Hepatocyte (in vitro differentiated cells): ENCODE results near the gene NR1H4. TPM values are rescaled to one million over a fixed set of nuclear protein-coding genes. Genes with fewer than 3 reads are reported as not detected.

Experiments
- DNase-seq: peaks from one replicate; pipeline ENCODE4 v3.0.0-alpha.2; 2016; ENCODE audit warnings: low spot score
- H2AFZ ChIP-seq: fragments of 200-600 bp; sonication (generic); 2 replicates; pipeline ENCODE4 v1.6.0; 2016; ENCODE audit warnings: antibody characterized with exemption, mild to moderate bottlenecking
- H3K27ac ChIP-seq: fragments of 200-600 bp; sonication (generic); 2 replicates; pipeline ENCODE4 v1.5.1; 2016; ENCODE audit warnings: mild to moderate bottlenecking
- H3K27me3 ChIP-seq: fragments of 200-600 bp; sonication (generic); 2 replicates; pipeline ENCODE4 v1.6.1; 2016
- H3K36me3 ChIP-seq: fragments of 200-600 bp; sonication (generic); replicated peaks from 2 replicates; pipeline ENCODE4 v1.5.1; 2016; ENCODE audit warnings: low read depth; ENCODE audit not compliant: insufficient read depth
- H3K4me1 ChIP-seq: fragments of 200-600 bp; sonication (generic); 2 replicates; pipeline ENCODE4 v1.5.1; 2016; ENCODE audit warnings: mild to moderate bottlenecking, moderate library complexity; ENCODE audit not compliant: insufficient read depth
- H3K4me2 ChIP-seq: fragments of 200-600 bp; sonication (generic); 2 replicates; pipeline ENCODE4 v1.6.0; 2016
- H3K4me3 ChIP-seq: fragments of 200-600 bp; sonication (generic); 2 replicates; pipeline ENCODE4 v1.5.1; 2016; ENCODE audit warnings: mild to moderate bottlenecking
- H3K79me2 ChIP-seq: fragments of 200-600 bp; sonication (generic); 2 replicates; pipeline ENCODE4 v1.6.0; 2017; ENCODE audit warnings: mild to moderate bottlenecking
- H3K9me2 ChIP-seq: fragments of 200-600 bp; sonication (generic); replicated peaks from 2 replicates; pipeline ENCODE4 v1.6.0; 2017; ENCODE audit warnings: mild to moderate bottlenecking; ENCODE audit not compliant: insufficient read depth
- H3K9me3 ChIP-seq: fragments of 200-600 bp; sonication (generic); 2 replicates; pipeline ENCODE4 v1.5.1; 2016; ENCODE audit warnings: low read depth, mild to moderate bottlenecking
- H4K20me1 ChIP-seq: fragments of 200-600 bp; sonication (generic); 2 replicates; pipeline ENCODE4 v1.6.0; 2016; ENCODE audit warnings: mild to moderate bottlenecking; ENCODE audit not compliant: insufficient read depth, poor library complexity, severe bottlenecking
- CTCF ChIP-seq: fragments of 200-600 bp; sonication (generic); IDR thresholded peaks from 2 replicates; pipeline ENCODE4 v1.5.1; 2016; ENCODE audit warnings: antibody characterized with exemption, mild to moderate bottlenecking; ENCODE audit not compliant: poor library complexity
- EZH2 ChIP-seq: fragments of 200-600 bp; sonication (generic); IDR thresholded peaks from 2 replicates; pipeline ENCODE4 v1.6.1; 2016; ENCODE audit warnings: antibody characterized with exemption, mild to moderate bottlenecking, borderline replicate concordance
- EZH2phosphoT487 ChIP-seq: fragments of 200-600 bp; sonication (generic); IDR thresholded peaks from one replicate; pipeline ENCODE4 v1.6.1; 2018; ENCODE audit warnings: antibody characterized with exemption, mild to moderate bottlenecking, low read depth, moderate library complexity; ENCODE audit not compliant: unreplicated experiment, severe bottlenecking
- WGBS: methylation state at CpG from one replicate; pipeline ENCODE4 v1.1.6; 2016; ENCODE audit warnings: low lambda C conversion rate; ENCODE audit errors: missing lambda C conversion rate; 5-methylcytosine and 5-hydroxymethylcytosine counted together
- polyA plus RNA-seq: library from polyadenylated mRNA; unstranded; fragments of >200 nt; fragmentation: Nextera tagmentation; extraction: Ambion mirVana; gene quantifications from 2 replicates; pipeline ENCODE4 v1.2.1, GENCODE V29; 2016
- total RNA-seq: library from RNA; depleted of rRNA; stranded (reverse); fragments of >200 nt; gene quantifications from 2 replicates; pipeline ENCODE4 v1.2.3, GENCODE V29; 2014

Gene NR1H4
- total and polyA plus RNA-seq, 2 experiments from 2014 or later, result 12.4 to 39.0 TPM

- no peak overlapping the region for H3K27ac ChIP-seq
- H4K20me1 ChIP-seq, result no peaks in the 10 kb centered on the region
- TF ChIP-seq EZH2phosphoT487 (no peak), CTCF (no peak), EZH2 (no peak)
- H3K27me3 ChIP-seq, result no peaks in the 10 kb centered on the region
- WGBS, result 71% methylated on average over 4 of the region's 4 CpGs
- no peaks in the 10 kb centered on the region for H3K9me3 ChIP-seq
- no peaks in the 10 kb centered on the region for H3K36me3 ChIP-seq
- H3K4me1 ChIP-seq, result peaks cover 4% of the 10 kb centered on the region
- no peak overlapping the region for H3K4me3 ChIP-seq
- no peak overlapping the region for H3K4me2 ChIP-seq
- H3K9me2 ChIP-seq, result no peaks in the 10 kb centered on the region
- H2AFZ ChIP-seq, result no peak overlapping the region
- no peak for DNase-seq
- H3K79me2 ChIP-seq, result no peaks in the 10 kb centered on the region
Observed at GRCh38 chr12:100508751-100509150, 35.1 kb downstream of the NR1H4 start.

GRCh38 chr12:100512692-100513091, 39.0 kb downstream of the NR1H4 start:
- Histone ChIP-seq H3K4me3 (no peak overlapping the region), H4K20me1 (no peaks in the 10 kb centered on the region), H2AFZ (no peak overlapping the region), H3K9me3 (no peaks in the 10 kb centered on the region), H3K27ac (no peak overlapping the region), H3K27me3 (no peaks in the 10 kb centered on the region), H3K36me3 (no peaks in the 10 kb centered on the region), H3K4me1 (no peaks in the 10 kb centered on the region), H3K79me2 (no peaks in the 10 kb centered on the region), H3K4me2 (no peak overlapping the region), H3K9me2 (no peaks in the 10 kb centered on the region)
- no peak for DNase-seq
- WGBS, result 78% methylated on average over 3 of the region's 3 CpGs
- no peak for TF ChIP-seq CTCF
- no peak for TF ChIP-seq EZH2phosphoT487

- 95% methylated on average over 3 of the region's 3 CpGs for WGBS
- Histone ChIP-seq H3K36me3 (no peaks in the 10 kb centered on the region), H3K9me2 (no peaks in the 10 kb centered on the region), H3K79me2 (no peaks in the 10 kb centered on the region), H3K27ac (no peak overlapping the region), H3K27me3 (no peaks in the 10 kb centered on the region), H4K20me1 (peaks cover 2% of the 10 kb centered on the region), H3K4me1 (no peaks in the 10 kb centered on the region), H3K4me3 (no peak overlapping the region), H3K4me2 (no peak overlapping the region), H2AFZ (no peak overlapping the region), H3K9me3 (no peaks in the 10 kb centered on the region)
- DNase-seq, result no peak
- TF ChIP-seq CTCF (no peak), EZH2 (no peak), EZH2phosphoT487 (no peak)
Observed at GRCh38 chr12:100515968-100516367, 42.3 kb downstream of the NR1H4 start.

- H2AFZ ChIP-seq, result no peak overlapping the region
- no peaks in the 10 kb centered on the region for H3K36me3 ChIP-seq
- TF ChIP-seq EZH2 (no peak), CTCF (no peak), EZH2phosphoT487 (no peak)
Observed at GRCh38 chr12:100518376-100518775, 44.7 kb downstream of the NR1H4 start.

More at GRCh38 chr12:100518376-100518775, 44.7 kb downstream of the NR1H4 start:
- H3K79me2 ChIP-seq, result no peaks in the 10 kb centered on the region
- H3K4me1 ChIP-seq, result no peaks in the 10 kb centered on the region
- H3K4me2 ChIP-seq, result no peak overlapping the region
- no peaks in the 10 kb centered on the region for H3K9me2 ChIP-seq
- H3K27ac ChIP-seq, result no peak overlapping the region
- peaks cover 4% of the 10 kb centered on the region for H4K20me1 ChIP-seq
- no peaks in the 10 kb centered on the region for H3K27me3 ChIP-seq
- no peak for DNase-seq
- WGBS, result 94% methylated on average over 1 of the region's 1 CpG
- no peak overlapping the region for H3K4me3 ChIP-seq
- no peaks in the 10 kb centered on the region for H3K9me3 ChIP-seq
